Fibroblast of mammary gland (primary cell): ENCODE measurements around the gene NEXMIF.

Experiments used
- DNase-seq: peaks from one replicate; pipeline ENCODE4 v3.0.0-alpha.2; 2010; ENCODE audit warnings: low read depth
- H3K4me3 ChIP-seq: 2 replicates; pipeline ENCODE4 v1.5.1; 2011; ENCODE audit warnings: low read depth, mild to moderate bottlenecking, low read length, moderate library complexity; ENCODE audit not compliant: control insufficient read depth
- CTCF ChIP-seq: conservative IDR thresholded peaks from 2 replicates; pipeline ENCODE4 v1.5.1; 2011; ENCODE audit warnings: low read depth, low read length, inconsistent platforms; ENCODE audit not compliant: control insufficient read depth, insufficient read depth

The NEXMIF gene

GRCh38 chrX:74684466-74684865 is 240.8 kb downstream of the NEXMIF start:
- no peak for TF ChIP-seq CTCF
- no peak for DNase-seq

More at GRCh38 chrX:74684466-74684865, 240.8 kb downstream of the NEXMIF start:
- no peak overlapping the region for H3K4me3 ChIP-seq
